OCI-LY3 (cell line): Measurements from ENCODE around the gene GJA5.

Source experiments
- EZH2phosphoT487 ChIP-seq: fragments of 200-600 bp; shearing (Covaris generic); IDR thresholded peaks from 2 replicates; pipeline ENCODE4 v1.6.1; 2018; ENCODE audit warnings: antibody characterized with exemption, mixed run types, low read depth
- TF ChIP-seq, protein P1 (sequence below): fragments of 200-600, 300-600 bp; sonication (generic); IDR thresholded peaks from 2 replicates; pipeline ENCODE4 v1.5.1; 2014; ENCODE audit warnings: antibody characterized with exemption, low read length, low read depth

DNA sequence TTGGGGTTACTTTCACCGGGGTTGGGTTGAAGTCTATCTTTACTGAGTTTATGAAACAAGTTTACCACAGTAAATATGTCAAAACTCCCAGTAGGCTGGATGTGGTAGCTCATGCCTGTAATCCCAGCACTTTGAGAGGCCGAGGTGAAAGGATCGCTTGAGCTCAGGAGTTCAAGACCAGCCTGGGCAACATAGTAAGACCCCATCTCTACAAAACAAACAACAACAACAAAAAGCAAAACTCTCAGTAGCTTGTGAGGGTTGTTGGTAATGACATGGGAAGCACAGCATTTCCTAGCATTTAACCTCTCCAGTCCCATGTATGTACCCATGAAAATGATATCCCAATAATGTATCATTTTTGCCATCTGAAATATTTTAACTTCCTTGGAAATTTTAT lies 34.7 kb downstream of the GJA5 start:
- TF ChIP-seq, protein P1, sequence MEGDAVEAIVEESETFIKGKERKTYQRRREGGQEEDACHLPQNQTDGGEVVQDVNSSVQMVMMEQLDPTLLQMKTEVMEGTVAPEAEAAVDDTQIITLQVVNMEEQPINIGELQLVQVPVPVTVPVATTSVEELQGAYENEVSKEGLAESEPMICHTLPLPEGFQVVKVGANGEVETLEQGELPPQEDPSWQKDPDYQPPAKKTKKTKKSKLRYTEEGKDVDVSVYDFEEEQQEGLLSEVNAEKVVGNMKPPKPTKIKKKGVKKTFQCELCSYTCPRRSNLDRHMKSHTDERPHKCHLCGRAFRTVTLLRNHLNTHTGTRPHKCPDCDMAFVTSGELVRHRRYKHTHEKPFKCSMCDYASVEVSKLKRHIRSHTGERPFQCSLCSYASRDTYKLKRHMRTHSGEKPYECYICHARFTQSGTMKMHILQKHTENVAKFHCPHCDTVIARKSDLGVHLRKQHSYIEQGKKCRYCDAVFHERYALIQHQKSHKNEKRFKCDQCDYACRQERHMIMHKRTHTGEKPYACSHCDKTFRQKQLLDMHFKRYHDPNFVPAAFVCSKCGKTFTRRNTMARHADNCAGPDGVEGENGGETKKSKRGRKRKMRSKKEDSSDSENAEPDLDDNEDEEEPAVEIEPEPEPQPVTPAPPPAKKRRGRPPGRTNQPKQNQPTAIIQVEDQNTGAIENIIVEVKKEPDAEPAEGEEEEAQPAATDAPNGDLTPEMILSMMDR, result no peak
- no peak for TF ChIP-seq EZH2phosphoT487
